ENCODE data around the gene EVL.

Gene EVL

GRCh38 chr14:100109594-100109955 is 44.4 kb downstream of the EVL start:
- DNase-seq (ENCODE audit: low read depth, low spot score), result no peak

GRCh38 chr14:100110816-100111215 is 45.6 kb downstream of the EVL start:
- no peak for DNase-seq (ENCODE audit: low read depth, low spot score)

- no peak for DNase-seq (ENCODE audit: low read depth, low spot score)
Observed at GRCh38 chr14:100111931-100112704, 46.9 kb downstream of the EVL start.

- DNase-seq (ENCODE audit: low read depth, low spot score), result no peak
Observed at GRCh38 chr14:100114109-100114765, 49.0 kb downstream of the EVL start.

GRCh38 chr14:100115236-100115635 is 50.0 kb downstream of the EVL start:
- no peak for DNase-seq (ENCODE audit: low read depth, low spot score)

- DNase-seq (ENCODE audit: low read depth, low spot score), result no peak
Observed at GRCh38 chr14:100115726-100116125, 50.5 kb downstream of the EVL start.

GRCh38 chr14:100116134-100116533 is 50.9 kb downstream of the EVL start:
- no peak for DNase-seq (ENCODE audit: low read depth, low spot score)

GRCh38 chr14:100117026-100117425 is 51.8 kb downstream of the EVL start:
- no peak for DNase-seq (ENCODE audit: low read depth, low spot score)

GRCh38 chr14:100117633-100118395 is 52.6 kb downstream of the EVL start:
- DNase-seq (ENCODE audit: low read depth, low spot score), result no peak

GRCh38 chr14:100118396-100119011 is 53.3 kb downstream of the EVL start:
- DNase-seq (ENCODE audit: low read depth, low spot score), result no peak

GRCh38 chr14:100119251-100119650 is 54.0 kb downstream of the EVL start:
- no peak for DNase-seq (ENCODE audit: low read depth, low spot score)

GRCh38 chr14:100120522-100121269 is 55.5 kb downstream of the EVL start:
- DNase-seq (ENCODE audit: low read depth, low spot score), result no peak

GRCh38 chr14:100121643-100122480 is 56.6 kb downstream of the EVL start:
- no peak for DNase-seq (ENCODE audit: low read depth, low spot score)

- no peak for DNase-seq (ENCODE audit: low read depth, low spot score)
Observed at GRCh38 chr14:100122481-100123223, 57.4 kb downstream of the EVL start.

GRCh38 chr14:100123618-100124017 is 58.4 kb downstream of the EVL start:
- DNase-seq (ENCODE audit: low read depth, low spot score), result no peak

GRCh38 chr14:100124551-100125088 is 59.4 kb downstream of the EVL start:
- no peak for DNase-seq (ENCODE audit: low read depth, low spot score)

- DNase-seq (ENCODE audit: low read depth, low spot score), result no peak
Observed at GRCh38 chr14:100126401-100126800, 61.2 kb downstream of the EVL start.

GRCh38 chr14:100127853-100128455 is 62.7 kb downstream of the EVL start:
- no peak for DNase-seq (ENCODE audit: low read depth, low spot score)

GRCh38 chr14:100128688-100129087 is 63.5 kb downstream of the EVL start:
- no peak for DNase-seq (ENCODE audit: low read depth, low spot score)
